Measurements from ENCODE around the gene ACOXL. TPM values are rescaled to one million over a fixed set of nuclear protein-coding genes. Genes with fewer than 3 reads are reported as not detected.

ACOXL gene
- total and polyA plus RNA-seq, 10 of the 15 experiments (the other 5 are each of a cell fraction or from before 2014, with no cell fraction given), result 0.05 to 1.3 (median 0.71) TPM

DNA sequence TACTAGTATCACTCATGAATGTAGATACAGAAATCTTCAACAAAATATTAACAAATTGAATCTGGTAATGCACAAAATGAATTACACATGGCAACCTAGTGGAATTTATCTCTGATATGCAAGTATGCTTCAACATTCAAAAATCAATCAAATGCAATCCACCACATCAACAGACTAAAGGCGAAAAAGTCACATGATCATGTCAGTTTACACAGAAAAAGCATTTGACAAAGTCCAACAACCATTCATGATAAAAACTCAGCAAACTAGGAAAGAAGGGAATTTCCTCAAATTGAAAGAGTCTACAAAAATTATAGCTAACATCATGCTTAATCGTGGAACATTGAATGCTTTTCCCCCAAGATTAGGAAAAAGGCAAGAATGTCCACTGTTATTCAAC, 237.8 kb downstream of the ACOXL start:
- POLR2A ChIA-PET, result no interaction called here
- no peak for TF ChIP-seq NFXL1 (IDR thresholded peaks at IDR 0.05; ENCODE audit: borderline replicate concordance)
- no peak for TF ChIP-seq ZSCAN29 (IDR thresholded peaks at IDR 0.05)
- no peak for TF ChIP-seq ZZZ3 (IDR thresholded peaks at IDR 0.05; ENCODE audit: control insufficient read depth, insufficient read length, low read depth)
- no peak for TF ChIP-seq HDAC6 (IDR thresholded peaks at IDR 0.05; ENCODE audit: unreplicated experiment)
- no peak for TF ChIP-seq DPF2 (IDR thresholded peaks at IDR 0.05)
- no peak for TF ChIP-seq STAT1 (conservative IDR thresholded peaks at IDR 0.05)
- no peak for TF ChIP-seq TAF1 (IDR thresholded peaks at IDR 0.05; ENCODE audit: borderline replicate concordance, low read depth, low read length)
- TF ChIP-seq SREBF2 (IDR thresholded peaks at IDR 0.05; ENCODE audit: low read length), result no peak
- TF ChIP-seq SIX5 (IDR thresholded peaks at IDR 0.05; ENCODE audit: low read depth, low read length, severe bottlenecking), result no peak
- no peak for TF ChIP-seq MXI1 (IDR thresholded peaks at IDR 0.05; ENCODE audit: low read depth, low read length)
- TF ChIP-seq NR2F1 (conservative IDR thresholded peaks at IDR 0.05), result no peak
- TF ChIP-seq SUPT20H (IDR thresholded peaks at IDR 0.05; ENCODE audit: borderline replicate concordance, control insufficient read depth, low read depth, low read length), result no peak
- Histone ChIP-seq H3K79me2 (ENCODE audit: control insufficient read depth, insufficient read depth, low read length) (no peaks in the 10 kb centered on the region), H3K36me3 (ENCODE audit: control insufficient read depth in 2 of 2, insufficient read depth in 2 of 2, low read length in 1 of 2) (no peaks in the 10 kb centered on the region), H2AFZ (ENCODE audit: control insufficient read depth, low read depth, low read length) (no peak overlapping the region), H3K9ac (ENCODE audit: control insufficient read depth, insufficient read depth, low read length) (no peak overlapping the region), H3K4me1 (ENCODE audit: control insufficient read depth, insufficient read depth, low read length) (no peaks in the 10 kb centered on the region), H3K4me2 (ENCODE audit: control insufficient read depth, insufficient read depth) (no peak overlapping the region), H4K20me1 (ENCODE audit: control insufficient read depth, insufficient read depth) (no peaks in the 10 kb centered on the region), H3K27ac (ENCODE audit: control insufficient read depth, insufficient read depth) (no peak overlapping the region), H3K9me3 (replicated peaks; ENCODE audit: control insufficient read depth, insufficient read depth, low read length) (peaks cover 4% of the 10 kb centered on the region; the same call in 1 of the 3 replicates), H3K27me3 (replicated peaks in 1 of 2; ENCODE audit: control insufficient read depth in 2 of 2, insufficient read depth in 2 of 2, low read length in 1 of 2) (no peaks in the 10 kb centered on the region; a peak in 1 of 4 replicates), H3K4me3 (no peak overlapping the region)
- intact Hi-C loops (cut with micrococcal nuclease; ENCODE audit: unreplicated experiment), result no loop called here
- RAD21 ChIA-PET (ENCODE audit: unreplicated experiment), result no interaction called here
- SMC1A ChIA-PET (ENCODE audit: uncharacterized antibody, unreplicated experiment), result interaction anchor here (2.2 kb wide), 1 partner anchor 11 kb away, joined by 10 read pairs; no protein-coding TSS in a partner anchor
- no TSS peak for BruUV-seq (replicated peaks)
- ATAC-seq (no peak), FAIRE-seq (no peak), DNase-seq (ENCODE audit: low read depth, low spot score) (no peak)
- CTCF ChIA-PET, result interaction anchor here (1.0 kb wide), 1 partner anchor 11 kb away, joined by 3 read pairs; no protein-coding TSS in a partner anchor
- in situ Hi-C loops (cut with MboI), result no loop called here
- WGBS (ENCODE audit: insufficient coverage, insufficient replicate concordance, low lambda C conversion rate, missing lambda C conversion rate), result 18% methylated on average over 2 of the region's 2 CpGs

Measured in GM12878 (cell line).